HG02610 (cell line): ENCODE measurements around the gene ATP23.

Experiments
- ATAC-seq: cut with Tn5 transposase; IDR thresholded peaks from one replicate; pipeline ENCODE4 v1.9.1; 2021; ENCODE audit warnings: mild to moderate bottlenecking, moderate library complexity; ENCODE audit not compliant: unreplicated experiment

ATP23 gene

GRCh38 chr12:57907281-57907680 lies 34.1 kb upstream of the ATP23 start:
- no peak for ATAC-seq

GRCh38 chr12:57908511-57908910 lies 32.9 kb upstream of the ATP23 start:
- no peak for ATAC-seq

- no peak for ATAC-seq
These were observed 32.3 kb upstream of the ATP23 start for GRCh38 chr12:57909056-57909455.

GRCh38 chr12:57909611-57910010 lies 31.8 kb upstream of the ATP23 start:
- no peak for ATAC-seq

- no peak for ATAC-seq
These were observed 23.2 kb upstream of the ATP23 start for GRCh38 chr12:57918147-57918546.

GRCh38 chr12:57927086-57927485 lies 14.3 kb upstream of the ATP23 start:
- no peak for ATAC-seq

GRCh38 chr12:57929092-57929830 lies 12.1 kb upstream of the ATP23 start:
- no peak for ATAC-seq

GRCh38 chr12:57934819-57935218 lies 6.5 kb upstream of the ATP23 start:
- ATAC-seq, result no peak

GRCh38 chr12:57935331-57935730 lies 6.0 kb upstream of the ATP23 start:
- no peak for ATAC-seq

GRCh38 chr12:57935839-57936512 lies 5.4 kb upstream of the ATP23 start:
- ATAC-seq, result peak; percentile 100

GRCh38 chr12:57936513-57936883 lies 4.9 kb upstream of the ATP23 start:
- ATAC-seq, result no peak

GRCh38 chr12:57939291-57939690 lies 2.1 kb upstream of the ATP23 start:
- ATAC-seq, result no peak

- ATAC-seq, result no peak
These were observed 1.1 kb upstream of the ATP23 start for GRCh38 chr12:57940052-57940914.

GRCh38 chr12:57940915-57941164 lies 527 bp upstream of the ATP23 start:
- no peak for ATAC-seq

- no peak for ATAC-seq
These were observed 2.2 kb downstream of the ATP23 start for GRCh38 chr12:57943438-57944080.

GRCh38 chr12:57944313-57945023 lies 3.1 kb downstream of the ATP23 start:
- ATAC-seq, result no peak

- ATAC-seq, result no peak
These were observed 11.4 kb downstream of the ATP23 start for GRCh38 chr12:57952766-57953165.

GRCh38 chr12:57954768-57955167 lies 13.4 kb downstream of the ATP23 start:
- ATAC-seq, result no peak

GRCh38 chr12:57958061-57958657 lies 16.8 kb downstream of the ATP23 start:
- no peak for ATAC-seq

- ATAC-seq, result no peak
These were observed 23.1 kb downstream of the ATP23 start for GRCh38 chr12:57964421-57964820.
